Kidney (tissue), 14 donors: ENCODE data around the gene PSMB8. TPM values are rescaled to one million over a fixed set of nuclear protein-coding genes. Genes with fewer than 3 reads are reported as not detected.
A peak's percentile ranks its signal among the peaks of the same experiment; 100 is the strongest.

ENCODE experiments used
- DNase-seq, 5 donors: peaks; one replicate each; pipeline ENCODE4 v3.0.0-alpha.2; 2013 to 2020
- FAIRE-seq: peaks from 2 replicates; lab custom pipeline; 2012; peaks lifted over from hg19 to GRCh38; lab: Jason Lieb, UNC
- H3K27ac ChIP-seq, 2 donors: one replicate each; pipeline ENCODE4 v1.7.0; 2013; ENCODE audit warnings: low read depth in 2 of 2, low read length in 2 of 2, inconsistent platforms in 1 of 2
- H3K27me3 ChIP-seq: one replicate; pipeline ENCODE4 v1.7.1; 2013; ENCODE audit warnings: low read length, inconsistent platforms; ENCODE audit not compliant: control insufficient read depth, insufficient read depth
- H3K36me3 ChIP-seq, 3 donors: one replicate each; pipeline versions ENCODE4 v1.7.0 to v1.7.1; 2013; ENCODE audit warnings: low read length in 3 of 3, control low read depth in 1 of 3, inconsistent platforms in 1 of 3; ENCODE audit not compliant: insufficient read depth in 3 of 3, control insufficient read depth in 2 of 3
- H3K4me1 ChIP-seq, 3 donors: one replicate each; pipeline versions ENCODE4 v1.7.0 to v1.7.1; 2013; ENCODE audit warnings: low read length in 3 of 3, inconsistent platforms in 1 of 3, low read depth in 1 of 3; ENCODE audit not compliant: control insufficient read depth in 2 of 3, insufficient read depth in 2 of 3
- H3K4me3 ChIP-seq, 3 donors: one replicate each; pipeline versions ENCODE4 v1.7.0 to v1.8.1; 2013; ENCODE audit warnings: low read length in 3 of 3, control low read depth in 1 of 3, inconsistent platforms in 1 of 3
- H3K9ac ChIP-seq, 3 donors: one replicate each; pipeline versions ENCODE4 v1.7.0 to v1.7.1; 2013; ENCODE audit warnings: low read length in 3 of 3, control low read depth in 1 of 3, inconsistent platforms in 1 of 3
- H3K9me3 ChIP-seq, 3 donors: one replicate each; pipeline versions ENCODE4 v1.7.0 to v1.7.1; 2013; ENCODE audit warnings: low read length in 3 of 3, control low read depth in 1 of 3, inconsistent platforms in 1 of 3; ENCODE audit not compliant: control insufficient read depth in 2 of 3, insufficient read depth in 1 of 3
- CTCF ChIP-seq: IDR thresholded peaks from 3 replicates; pipeline ENCODE4 v1.5.1; 2012; ENCODE audit warnings: mild to moderate bottlenecking, moderate library complexity, borderline replicate concordance; ENCODE audit not compliant: insufficient read depth; ENCODE audit errors: extremely low read depth
- intact Hi-C: fragments of 100-400 bp; cut with DNase I; formaldehyde crosslinking; loops from one replicate; pipeline ENCODE4 v1.11.1; 2022
- polyA plus RNA-seq: library from polyadenylated mRNA; stranded (reverse); fragments of 350-450 nt; fragmentation: Illumina TruSeq; extraction: RNeasy Lipid Tissue Mini Kit (QIAGEN cat#74804); gene quantifications from one replicate; pipeline ENCODE4 v1.2.3, GENCODE V29; 2014; ENCODE audit warnings: low read depth, low replicate concordance; ENCODE audit not compliant: insufficient read depth
- total RNA-seq: library from RNA; stranded (reverse); fragmentation: NEBNext Ultra II Directional; extraction: Animal tissue kit (Norgen Biotek cat#: 25700); gene quantifications from one replicate; pipeline ENCODE4 v1.2.1, GENCODE V29; 2021
- donor health status: control.
- donor health status: control.
- donor health status: control.
- donor health status: control.
- donor health status: control.
- donor health status: DM: yes; HTN: yes; CAD: no.
- donor health status: Normal renal cell carcinoma (clear cell type).

The PSMB8 gene
- total and polyA plus RNA-seq, 2 donors from 2014 or later = 79.6 to 90.6 TPM

DNA sequence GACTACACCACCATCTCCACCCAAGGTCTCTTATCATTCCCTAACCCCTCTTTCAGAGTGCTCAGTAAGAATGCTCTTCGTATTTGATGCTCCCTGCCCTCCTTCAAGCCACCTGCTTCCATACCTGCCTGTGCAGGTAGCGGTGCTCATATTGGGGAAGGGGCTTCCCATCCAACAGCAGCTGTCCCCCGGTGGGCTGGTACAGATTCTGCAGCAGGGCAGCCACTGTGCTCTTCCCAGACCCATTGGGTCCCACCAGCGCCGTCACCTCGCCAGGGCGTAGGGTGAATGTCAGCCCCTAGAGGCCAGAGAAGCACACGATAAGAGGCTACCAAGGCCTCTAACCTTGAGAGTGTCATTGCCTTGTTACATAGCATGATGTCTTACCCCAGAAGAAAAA lies 3.9 kb upstream of the PSMB8 start:
- FAIRE-seq (no peak), DNase-seq (no peak)
- Histone ChIP-seq H3K36me3 (peaks cover 0 to 32% (median 30%) of the 10 kb centered on the region in 3 donors), H3K9me3 (no peaks in the 10 kb centered on the region), H3K27ac (no peak overlapping the region), H3K9ac (no peak overlapping the region), H3K4me1 (peaks cover 0 to 15% (median 4%) of the 10 kb centered on the region in 3 donors), H3K27me3 (peaks cover 2% of the 10 kb centered on the region), H3K4me3 (no peak overlapping the region)
- no peak for TF ChIP-seq CTCF
- intact Hi-C loops = no loop called here

DNA sequence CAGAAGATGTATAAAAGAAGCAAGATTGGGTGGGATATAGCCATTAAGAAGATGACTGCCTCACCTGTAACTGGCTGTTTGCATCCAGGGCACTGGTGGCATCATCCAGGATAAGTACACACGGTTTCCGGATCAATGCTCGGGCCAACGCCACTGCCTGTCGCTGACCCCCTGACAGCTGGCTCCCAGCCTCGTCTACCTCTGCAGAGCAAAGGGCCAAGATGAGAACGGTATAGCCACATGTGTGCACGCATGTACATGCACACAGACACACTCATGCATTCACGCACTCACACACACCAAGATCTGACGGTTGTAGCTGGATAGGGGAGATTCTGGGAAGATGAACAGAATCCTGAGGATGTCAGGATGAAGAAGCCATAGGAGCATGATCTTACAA lies 3.2 kb upstream of the PSMB8 start:
- no peaks in the 10 kb centered on the region for H3K9me3 ChIP-seq
- no peak for FAIRE-seq
- no peak overlapping the region for H3K4me3 ChIP-seq
- H3K4me1 ChIP-seq = peaks cover 0 to 15% (median 0%) of the 10 kb centered on the region in 3 donors
- no peak for TF ChIP-seq CTCF
- no peak for DNase-seq
- H3K9ac ChIP-seq = no peak overlapping the region
- intact Hi-C loops = no loop called here
- H3K36me3 ChIP-seq = peaks cover 0 to 32% (median 30%) of the 10 kb centered on the region in 3 donors
- peaks cover 2% of the 10 kb centered on the region for H3K27me3 ChIP-seq
- H3K27ac ChIP-seq = no peak overlapping the region

DNA sequence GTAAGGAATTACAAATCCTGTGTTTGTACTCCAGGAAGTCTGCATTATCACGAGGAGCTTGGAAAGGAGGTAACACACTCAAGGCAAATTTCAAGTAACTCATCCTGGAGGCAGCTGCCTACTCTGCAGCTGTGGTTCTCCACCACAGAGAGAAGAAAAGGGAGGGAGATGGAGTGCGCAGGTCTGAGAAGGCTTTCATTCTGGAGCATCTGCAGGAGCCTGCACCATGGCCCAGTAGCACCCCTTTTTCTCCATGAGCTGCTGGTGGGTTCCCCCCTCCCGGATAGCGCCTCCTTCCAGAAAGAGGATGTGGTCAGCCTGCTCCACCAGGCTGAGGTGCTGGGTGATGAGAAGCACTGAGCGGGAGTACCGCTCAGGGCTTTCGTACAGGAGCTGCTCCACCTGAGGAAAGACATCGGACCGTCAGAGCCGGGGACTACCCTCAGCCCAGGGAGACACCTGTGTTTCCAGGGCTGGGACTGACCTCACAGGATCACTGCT lies 1.6 kb upstream of the PSMB8 start:
- no peak for TF ChIP-seq CTCF
- intact Hi-C loops = no loop called here
- H3K9me3 ChIP-seq = no peaks in the 10 kb centered on the region
- H3K27ac ChIP-seq = peak overlapping the region in 1 of 2 donors; percentile 97
- FAIRE-seq = no peak
- H3K36me3 ChIP-seq = peaks cover 0 to 33% (median 28%) of the 10 kb centered on the region in 3 donors
- peaks cover 0 to 15% (median 0%) of the 10 kb centered on the region in 3 donors for H3K4me1 ChIP-seq
- H3K27me3 ChIP-seq = no peaks in the 10 kb centered on the region
- H3K9ac ChIP-seq = peak overlapping the region in 1 of 3 donors; percentile 98
- H3K4me3 ChIP-seq = peak overlapping the region in 1 of 3 donors; percentile 93
- no peak for DNase-seq
